Loucy (cell line): ENCODE data around the gene C22orf39.

Source experiments
- H2AFZ ChIP-seq: fragments of 200-600 bp; sonication (generic); 2 replicates; pipeline ENCODE4 v1.6.0; 2016; ENCODE audit warnings: antibody characterized with exemption, mild to moderate bottlenecking, low read length, moderate library complexity
- H3F3A ChIP-seq: fragments of 200-600 bp; 2 replicates; pipeline ENCODE4 v1.6.0; 2016; ENCODE audit warnings: antibody characterized with exemption, low read depth, mild to moderate bottlenecking
- H3K27me3 ChIP-seq: fragments of 200-600 bp; sonication (generic); 2 replicates; pipeline ENCODE4 v1.6.1; 2014; ENCODE audit warnings: low read length, mild to moderate bottlenecking; ENCODE audit not compliant: insufficient read depth, poor library complexity, severe bottlenecking
- H3K36me3 ChIP-seq: fragments of 200-600 bp; sonication (generic); 2 replicates; pipeline ENCODE4 v1.6.1; 2016; ENCODE audit warnings: low read length; ENCODE audit not compliant: insufficient read depth
- H3K4me1 ChIP-seq: fragments of 200-600 bp; sonication (generic); 2 replicates; pipeline ENCODE4 v1.5.1; 2014; ENCODE audit warnings: low read length, mild to moderate bottlenecking; ENCODE audit not compliant: insufficient read depth, poor library complexity, severe bottlenecking
- H3K4me2 ChIP-seq: fragments of 200-600 bp; sonication (generic); 2 replicates; pipeline ENCODE4 v1.6.0; 2014; ENCODE audit warnings: antibody characterized with exemption, low read length, low read depth, mild to moderate bottlenecking; ENCODE audit not compliant: poor library complexity, severe bottlenecking
- H3K4me3 ChIP-seq: fragments of 200-600 bp; sonication (generic); 2 replicates; pipeline ENCODE4 v1.5.1; 2014; ENCODE audit warnings: low read length, mild to moderate bottlenecking, mixed read lengths; ENCODE audit not compliant: poor library complexity, severe bottlenecking
- H3K79me2 ChIP-seq: fragments of 200-600 bp; sonication (generic); 2 replicates; pipeline ENCODE4 v1.6.1; 2014; ENCODE audit warnings: low read length; ENCODE audit not compliant: insufficient read depth
- H3K9ac ChIP-seq: fragments of 200-600 bp; sonication (generic); 2 replicates; pipeline ENCODE4 v1.6.0; 2014; ENCODE audit warnings: mild to moderate bottlenecking, low read depth, low read length, moderate library complexity; ENCODE audit not compliant: poor library complexity, severe bottlenecking
- H3K9me2 ChIP-seq: fragments of 200-600 bp; sonication (generic); replicated peaks from 2 replicates; pipeline ENCODE4 v1.6.1; 2016; ENCODE audit warnings: low read depth, low read length, mixed read lengths
- H3K9me3 ChIP-seq: fragments of 200-600 bp; sonication (generic); 2 replicates; pipeline ENCODE4 v1.6.1; 2014; ENCODE audit warnings: mild to moderate bottlenecking, antibody characterized with exemption, low read length, low read depth; ENCODE audit not compliant: insufficient read depth
- H4K20me1 ChIP-seq: fragments of 200-600 bp; sonication (generic); 2 replicates; pipeline ENCODE4 v1.6.0; 2014; ENCODE audit warnings: antibody characterized with exemption, low read length, mild to moderate bottlenecking; ENCODE audit not compliant: insufficient read depth, poor library complexity, severe bottlenecking
- EZH2phosphoT487 ChIP-seq: fragments of 200-600 bp; IDR thresholded peaks from 2 replicates; pipeline ENCODE4 v1.6.1; 2018; ENCODE audit warnings: antibody characterized with exemption, mild to moderate bottlenecking, moderate library complexity, borderline replicate concordance
- TF ChIP-seq, protein P1 (sequence below): fragments of 200-600 bp; sonication (generic); conservative IDR thresholded peaks from 2 replicates; pipeline ENCODE4 v1.5.1; 2014; ENCODE audit warnings: mild to moderate bottlenecking, antibody characterized with exemption, low read length

C22orf39 gene, protein sequence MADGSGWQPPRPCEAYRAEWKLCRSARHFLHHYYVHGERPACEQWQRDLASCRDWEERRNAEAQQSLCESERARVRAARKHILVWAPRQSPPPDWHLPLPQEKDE

DNA sequence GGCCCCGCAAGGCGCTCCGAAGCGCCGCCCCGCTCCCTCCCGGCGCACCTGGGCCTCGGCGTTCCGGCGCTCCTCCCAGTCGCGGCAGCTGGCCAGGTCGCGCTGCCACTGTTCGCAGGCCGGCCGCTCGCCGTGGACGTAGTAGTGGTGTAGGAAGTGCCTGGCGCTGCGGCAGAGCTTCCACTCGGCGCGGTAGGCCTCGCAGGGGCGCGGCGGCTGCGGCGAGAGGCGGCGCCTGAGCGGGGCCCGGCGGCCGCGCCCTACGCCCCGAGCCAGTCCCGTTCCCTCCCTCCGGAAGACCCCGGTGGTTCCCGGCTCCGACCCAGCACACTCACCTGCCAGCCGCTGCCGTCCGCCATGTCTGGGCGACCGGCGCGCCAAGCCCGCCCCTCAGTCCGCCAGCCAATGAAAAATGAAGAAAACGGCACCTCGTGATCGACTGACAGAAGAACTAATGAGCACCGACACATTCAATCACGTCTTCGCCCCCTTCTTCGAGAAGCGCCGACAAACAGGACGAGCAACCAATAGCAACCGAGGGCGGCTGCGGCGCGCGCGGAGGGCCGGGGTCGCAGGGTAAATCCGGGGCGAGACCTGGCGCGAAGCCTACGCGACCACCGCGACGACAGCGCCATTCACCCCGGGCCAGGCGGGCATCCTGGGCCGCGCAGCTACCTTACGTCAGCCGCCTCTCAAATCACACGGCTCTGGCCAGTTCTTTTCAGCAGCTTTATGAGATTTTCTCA is at the start of gene C22orf39:
TSS of gene C22orf39 (minus strand) at position 382 of the 746 bp plus-strand sequence. CDS start at position 359, 23 bp downstream.
- Histone ChIP-seq H3F3A (no peaks in the 10 kb centered on the region), H3K4me2 (peak within 1 kb of the TSS; percentile 80), H3K79me2 (peaks cover 66% of the 10 kb centered on the region), H3K4me1 (peaks cover 36% of the 10 kb centered on the region), H3K4me3 (peak within 1 kb of the TSS; percentile 84), H3K9me3 (no peaks in the 10 kb centered on the region), H3K36me3 (peaks cover 8% of the 10 kb centered on the region; the same call in 1 of the 2 replicates), H3K9me2 (no peaks in the 10 kb centered on the region), H2AFZ (peak within 1 kb of the TSS; percentile 93), H3K9ac (peak within 1 kb of the TSS; percentile 83), H4K20me1 (peaks cover 27% of the 10 kb centered on the region), H3K27me3 (no peaks in the 10 kb centered on the region)
- TF ChIP-seq EZH2phosphoT487, result no peak
- TF ChIP-seq, protein P1, sequence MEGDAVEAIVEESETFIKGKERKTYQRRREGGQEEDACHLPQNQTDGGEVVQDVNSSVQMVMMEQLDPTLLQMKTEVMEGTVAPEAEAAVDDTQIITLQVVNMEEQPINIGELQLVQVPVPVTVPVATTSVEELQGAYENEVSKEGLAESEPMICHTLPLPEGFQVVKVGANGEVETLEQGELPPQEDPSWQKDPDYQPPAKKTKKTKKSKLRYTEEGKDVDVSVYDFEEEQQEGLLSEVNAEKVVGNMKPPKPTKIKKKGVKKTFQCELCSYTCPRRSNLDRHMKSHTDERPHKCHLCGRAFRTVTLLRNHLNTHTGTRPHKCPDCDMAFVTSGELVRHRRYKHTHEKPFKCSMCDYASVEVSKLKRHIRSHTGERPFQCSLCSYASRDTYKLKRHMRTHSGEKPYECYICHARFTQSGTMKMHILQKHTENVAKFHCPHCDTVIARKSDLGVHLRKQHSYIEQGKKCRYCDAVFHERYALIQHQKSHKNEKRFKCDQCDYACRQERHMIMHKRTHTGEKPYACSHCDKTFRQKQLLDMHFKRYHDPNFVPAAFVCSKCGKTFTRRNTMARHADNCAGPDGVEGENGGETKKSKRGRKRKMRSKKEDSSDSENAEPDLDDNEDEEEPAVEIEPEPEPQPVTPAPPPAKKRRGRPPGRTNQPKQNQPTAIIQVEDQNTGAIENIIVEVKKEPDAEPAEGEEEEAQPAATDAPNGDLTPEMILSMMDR, result no peak

DNA sequence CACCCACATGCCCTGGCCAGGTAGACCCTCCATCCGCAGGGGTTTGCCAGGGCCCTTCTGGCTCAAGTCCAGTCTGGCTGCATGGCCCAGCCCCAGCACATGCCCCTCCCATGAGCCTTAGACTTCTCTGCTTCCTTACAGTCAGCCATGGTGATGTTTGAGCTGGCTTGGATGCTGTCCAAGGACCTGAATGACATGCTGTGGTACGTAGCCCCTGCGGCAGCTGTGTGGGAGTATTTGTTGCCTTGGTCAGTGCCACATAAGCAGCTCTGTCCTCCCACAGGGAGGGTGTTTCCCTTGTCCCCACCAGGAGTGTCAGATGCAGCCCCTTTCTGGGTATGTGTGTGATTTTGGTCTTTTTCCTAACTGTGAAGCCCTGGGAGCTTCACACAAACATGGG is 49.7 kb upstream of the C22orf39 start:
- Histone ChIP-seq H3K79me2 (peaks cover 10% of the 10 kb centered on the region; the same call in 1 of the 2 replicates), H3F3A (no peaks in the 10 kb centered on the region), H3K4me1 (no peaks in the 10 kb centered on the region), H3K27me3 (no peaks in the 10 kb centered on the region), H4K20me1 (no peaks in the 10 kb centered on the region), H3K36me3 (peaks cover 75% of the 10 kb centered on the region; the same call in 1 of the 2 replicates), H2AFZ (no peak overlapping the region), H3K9me2 (no peaks in the 10 kb centered on the region), H3K4me3 (no peak overlapping the region), H3K4me2 (no peak overlapping the region), H3K9me3 (no peaks in the 10 kb centered on the region), H3K9ac (no peak overlapping the region)
- no peak for TF ChIP-seq EZH2phosphoT487
- TF ChIP-seq, protein P1, result no peak

- H3K4me3 ChIP-seq, result no peak overlapping the region
- H3K9me2 ChIP-seq, result no peaks in the 10 kb centered on the region
- peaks cover 17% of the 10 kb centered on the region; the same call in 1 of the 2 replicates for H3K79me2 ChIP-seq
- no peaks in the 10 kb centered on the region for H3K4me1 ChIP-seq
- H3K36me3 ChIP-seq, result peaks cover 75% of the 10 kb centered on the region; the same call in 1 of the 2 replicates
- H4K20me1 ChIP-seq, result no peaks in the 10 kb centered on the region
- H2AFZ ChIP-seq, result no peak overlapping the region
- no peaks in the 10 kb centered on the region for H3K27me3 ChIP-seq
- H3K9ac ChIP-seq, result no peak overlapping the region
- H3K4me2 ChIP-seq, result no peak overlapping the region
- no peaks in the 10 kb centered on the region for H3F3A ChIP-seq
- TF ChIP-seq, protein P1, result no peak
- no peak for TF ChIP-seq EZH2phosphoT487
- no peaks in the 10 kb centered on the region for H3K9me3 ChIP-seq
These were observed 48.8 kb upstream of the C22orf39 start for GRCh38 chr22:19496324-19496630.
